ENCODE results near the gene TAF11. TPM values are rescaled to one million over a fixed set of nuclear protein-coding genes. Genes with fewer than 3 reads are reported as not detected.

TAF11 gene
- total RNA-seq, 2 experiments from 2014 or later = 31.5 to 38.1 TPM

DNA sequence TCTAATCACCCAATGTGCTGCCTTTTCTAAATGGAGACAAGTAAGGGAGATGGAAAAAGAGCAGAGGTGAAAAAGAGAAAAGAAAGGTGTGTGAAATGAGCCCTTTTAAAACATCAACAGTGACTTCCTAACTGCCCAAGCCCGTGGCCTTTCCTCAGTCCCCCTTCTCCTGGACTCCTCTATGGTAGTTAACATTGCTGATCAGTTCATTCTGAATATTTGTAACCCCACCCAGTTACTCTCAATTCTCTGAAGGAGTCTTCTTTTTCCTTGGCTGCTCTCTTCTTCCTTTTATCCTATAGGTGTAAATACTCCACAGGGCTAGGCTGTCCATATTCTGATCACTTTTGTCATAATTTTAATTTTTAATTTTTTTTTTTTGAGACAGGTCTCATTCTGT, 27.1 kb downstream of the TAF11 start:
- intact Hi-C loops (cut with DNase I, micrococcal nuclease) = no loop called here
- Histone ChIP-seq H3K36me3 (ENCODE audit: insufficient read depth, low read length) (peaks cover 53% of the 10 kb centered on the region), H3K27ac (ENCODE audit: low read depth in 1 of 2, low read length in 2 of 2) (no peak overlapping the region), H3K4me3 (ENCODE audit: low read length) (no peak overlapping the region), H3K27me3 (ENCODE audit: control insufficient read depth in 1 of 2, insufficient read depth in 2 of 2, low read length in 2 of 2) (no peaks in the 10 kb centered on the region), H3K4me1 (ENCODE audit: insufficient read depth, low read length) (no peaks in the 10 kb centered on the region), H3K9me3 (ENCODE audit: control insufficient read depth in 1 of 2, insufficient read depth in 1 of 2, low read length in 2 of 2) (no peaks in the 10 kb centered on the region)
- no peak for ATAC-seq (ENCODE audit: poor library complexity)
- POLR2A ChIA-PET = no interaction called here
- CTCF ChIA-PET = no interaction called here
- TF ChIP-seq, protein P1, sequence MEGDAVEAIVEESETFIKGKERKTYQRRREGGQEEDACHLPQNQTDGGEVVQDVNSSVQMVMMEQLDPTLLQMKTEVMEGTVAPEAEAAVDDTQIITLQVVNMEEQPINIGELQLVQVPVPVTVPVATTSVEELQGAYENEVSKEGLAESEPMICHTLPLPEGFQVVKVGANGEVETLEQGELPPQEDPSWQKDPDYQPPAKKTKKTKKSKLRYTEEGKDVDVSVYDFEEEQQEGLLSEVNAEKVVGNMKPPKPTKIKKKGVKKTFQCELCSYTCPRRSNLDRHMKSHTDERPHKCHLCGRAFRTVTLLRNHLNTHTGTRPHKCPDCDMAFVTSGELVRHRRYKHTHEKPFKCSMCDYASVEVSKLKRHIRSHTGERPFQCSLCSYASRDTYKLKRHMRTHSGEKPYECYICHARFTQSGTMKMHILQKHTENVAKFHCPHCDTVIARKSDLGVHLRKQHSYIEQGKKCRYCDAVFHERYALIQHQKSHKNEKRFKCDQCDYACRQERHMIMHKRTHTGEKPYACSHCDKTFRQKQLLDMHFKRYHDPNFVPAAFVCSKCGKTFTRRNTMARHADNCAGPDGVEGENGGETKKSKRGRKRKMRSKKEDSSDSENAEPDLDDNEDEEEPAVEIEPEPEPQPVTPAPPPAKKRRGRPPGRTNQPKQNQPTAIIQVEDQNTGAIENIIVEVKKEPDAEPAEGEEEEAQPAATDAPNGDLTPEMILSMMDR (IDR thresholded peaks at IDR 0.05) = no peak
- H3K9me3 Mint-ChIP-seq = no peaks in the 10 kb centered on the region
- H3K27ac Mint-ChIP-seq = no peak overlapping the region
- no peaks in the 10 kb centered on the region for H3K4me1 Mint-ChIP-seq (ENCODE audit: low read depth)
- no peak overlapping the region for H3K4me3 Mint-ChIP-seq
- peaks cover 80% of the 10 kb centered on the region for H3K36me3 Mint-ChIP-seq (ENCODE audit: low read depth)
- no peaks in the 10 kb centered on the region for H3K27me3 Mint-ChIP-seq
- DNase-seq = no peak

GRCh38 chr6:34859951-34860350, 27.9 kb downstream of the TAF11 start:
- H3K36me3 ChIP-seq (ENCODE audit: insufficient read depth, low read length) = peaks cover 55% of the 10 kb centered on the region
- no peaks in the 10 kb centered on the region for H3K4me1 ChIP-seq (ENCODE audit: insufficient read depth, low read length)
- H3K4me3 Mint-ChIP-seq = no peak overlapping the region
- POLR2A ChIA-PET = interaction anchor here (1.3 kb wide), 1 partner anchor 8 kb away, joined by 3 read pairs; no protein-coding TSS in a partner anchor
- CTCF ChIA-PET = no interaction called here
- no peak for DNase-seq
- H3K9me3 ChIP-seq (ENCODE audit: control insufficient read depth in 1 of 2, insufficient read depth in 1 of 2, low read length in 2 of 2) = no peaks in the 10 kb centered on the region
- ATAC-seq (ENCODE audit: poor library complexity) = no peak
- no peak overlapping the region for H3K4me3 ChIP-seq (ENCODE audit: low read length)
- no peaks in the 10 kb centered on the region for H3K27me3 ChIP-seq (ENCODE audit: control insufficient read depth in 1 of 2, insufficient read depth in 2 of 2, low read length in 2 of 2)
- no peaks in the 10 kb centered on the region for H3K4me1 Mint-ChIP-seq (ENCODE audit: low read depth)
- no peak overlapping the region for H3K27ac Mint-ChIP-seq
- H3K36me3 Mint-ChIP-seq (ENCODE audit: low read depth) = peaks cover 80% of the 10 kb centered on the region
- intact Hi-C loops (cut with DNase I, micrococcal nuclease) = no loop called here
- no peaks in the 10 kb centered on the region for H3K27me3 Mint-ChIP-seq
- no peak overlapping the region for H3K27ac ChIP-seq (ENCODE audit: low read depth in 1 of 2, low read length in 2 of 2)
- H3K9me3 Mint-ChIP-seq = no peaks in the 10 kb centered on the region
- TF ChIP-seq, protein P1 (IDR thresholded peaks at IDR 0.05) = no peak

- peaks cover 73% of the 10 kb centered on the region for H3K36me3 Mint-ChIP-seq (ENCODE audit: low read depth)
Measured at GRCh38 chr6:34858681-34859080, 29.2 kb downstream of the TAF11 start.

More at GRCh38 chr6:34858681-34859080, 29.2 kb downstream of the TAF11 start:
- Mint-ChIP-seq H3K27me3 (no peaks in the 10 kb centered on the region), H3K9me3 (no peaks in the 10 kb centered on the region), H3K4me1 (ENCODE audit: low read depth) (no peaks in the 10 kb centered on the region), H3K27ac (no peak overlapping the region), H3K4me3 (no peak overlapping the region)
- Histone ChIP-seq H3K4me1 (ENCODE audit: insufficient read depth, low read length) (no peaks in the 10 kb centered on the region), H3K27ac (ENCODE audit: low read depth in 1 of 2, low read length in 2 of 2) (no peak overlapping the region), H3K4me3 (ENCODE audit: low read length) (no peak overlapping the region), H3K9me3 (ENCODE audit: control insufficient read depth in 1 of 2, insufficient read depth in 1 of 2, low read length in 2 of 2) (no peaks in the 10 kb centered on the region), H3K27me3 (ENCODE audit: control insufficient read depth in 1 of 2, insufficient read depth in 2 of 2, low read length in 2 of 2) (no peaks in the 10 kb centered on the region), H3K36me3 (ENCODE audit: insufficient read depth, low read length) (peaks cover 52% of the 10 kb centered on the region)
- ATAC-seq (ENCODE audit: poor library complexity) (no peak), DNase-seq (no peak)
- POLR2A ChIA-PET = interaction anchor here (1.3 kb wide), 1 partner anchor 9 kb away, joined by 3 read pairs; no protein-coding TSS in a partner anchor
- intact Hi-C loops (cut with DNase I, micrococcal nuclease) = no loop called here
- CTCF ChIA-PET = no interaction called here
- TF ChIP-seq, protein P1 (IDR thresholded peaks at IDR 0.05) = no peak
